Tibial artery (tissue), 4 donors: ENCODE results near the gene UBE2N.
"Not testable (repeated sequence)": the region's sequence is repeated elsewhere in the genome, so short reads cannot be mapped to it uniquely, and the experiment has no call there.

Experiments
- DNase-seq, 2 donors: peaks; one replicate each; pipeline ENCODE4 v3.0.0-alpha.2; 2019
- H3K27ac ChIP-seq, 2 donors: fragments of 200-600 bp; sonication (generic) in 1 of 2; 1 replicate in 1 of 2; 2 replicates in 1 of 2; pipeline ENCODE4 v1.5.1; 2018 to 2019; ENCODE audit warnings: mild to moderate bottlenecking in 1 of 2
- H3K27me3 ChIP-seq, 2 donors: fragments of 200-600 bp; sonication (generic) in 1 of 2; one replicate each; pipeline versions ENCODE4 v1.5.1 to v1.6.0; 2016 to 2019
- H3K36me3 ChIP-seq, 3 donors: fragments of 200-600 bp; sonication (generic) in 2 of 3; one replicate each; pipeline ENCODE4 v1.5.1; 2016 to 2019; ENCODE audit warnings: mild to moderate bottlenecking in 2 of 3
- H3K4me1 ChIP-seq, 4 donors: fragments of 200-600 bp; sonication (generic) in 2 of 4; 1 replicate in 3 of 4; 2 replicates in 1 of 4; pipeline ENCODE4 v1.5.1; 2016 to 2019
- H3K4me3 ChIP-seq, 2 donors: fragments of 200-600 bp; sonication (generic) in 1 of 2; 1 replicate in 1 of 2; 2 replicates in 1 of 2; pipeline ENCODE4 v1.5.1; 2018 to 2019; ENCODE audit warnings: mild to moderate bottlenecking in 2 of 2
- H3K9me3 ChIP-seq, 3 donors: fragments of 200-600 bp; sonication (generic) in 1 of 3; one replicate each; pipeline ENCODE4 v1.5.1; 2016 to 2019
- CTCF ChIP-seq, 2 experiments: fragments of 200-600 bp in 1 of 2; fragments of 450-650 bp in 1 of 2; IDR thresholded peaks; one replicate each; pipeline ENCODE4 v1.5.1; 2017 to 2019; ENCODE audit warnings: antibody characterized with exemption in 2 of 2, mild to moderate bottlenecking in 1 of 2, moderate library complexity in 1 of 2
- intact Hi-C: fragments of 100-400 bp; cut with DNase I; formaldehyde crosslinking; loops from one replicate; pipeline ENCODE4 v1.15.0; 2023; ENCODE audit warnings: low total_unique reads

UBE2N gene

GRCh38 chr12:93381161-93381975 lies 60.4 kb downstream of the UBE2N start:
- intact Hi-C loops: loop anchor here (10.0 kb wide), 1 partner anchor 257 kb away; no protein-coding TSS in a partner anchor
- peak overlapping the region; percentile 84 to 87 for H3K4me3 ChIP-seq
- H3K27me3 ChIP-seq: no peaks in the 10 kb centered on the region
- no peaks in the 10 kb centered on the region for H3K36me3 ChIP-seq
- TF ChIP-seq CTCF (IDR thresholded peaks at IDR 0.05): no peak
- no peaks in the 10 kb centered on the region for H3K9me3 ChIP-seq
- peak overlapping the region; percentile 93 to 96 for H3K27ac ChIP-seq
- peaks cover 0 to 67% (median 22%) of the 10 kb centered on the region in 4 donors for H3K4me1 ChIP-seq
- DNase-seq: no peak

GRCh38 chr12:93380480-93381121 lies 61.1 kb downstream of the UBE2N start:
- Histone ChIP-seq H3K4me1 (peaks cover 0 to 67% (median 27%) of the 10 kb centered on the region in 4 donors), H3K36me3 (no peaks in the 10 kb centered on the region), H3K27me3 (no peaks in the 10 kb centered on the region), H3K27ac (peak overlapping the region; percentile 93 to 96), H3K4me3 (peak overlapping the region; percentile 84 to 87), H3K9me3 (no peaks in the 10 kb centered on the region)
- DNase-seq: no peak
- intact Hi-C loops: loop anchor here (10.0 kb wide), 1 partner anchor 256 kb away; no protein-coding TSS in a partner anchor
- no peak for TF ChIP-seq CTCF (IDR thresholded peaks at IDR 0.05)

- Histone ChIP-seq H3K9me3 (no peaks in the 10 kb centered on the region), H3K36me3 (no peaks in the 10 kb centered on the region), H3K27me3 (no peaks in the 10 kb centered on the region), H3K27ac (peak overlapping the region; percentile 93 to 96), H3K4me3 (peak overlapping the region; percentile 84 to 87), H3K4me1 (peaks cover 0 to 60% (median 26%) of the 10 kb centered on the region in 4 donors)
- TF ChIP-seq CTCF (IDR thresholded peaks at IDR 0.05): no peak
- no peak for DNase-seq
- intact Hi-C loops: loop anchor here (5.0 to 10.0 kb wide), 2 partner anchors 138 to 255 kb away; no protein-coding TSS in a partner anchor
Measured at GRCh38 chr12:93379981-93380361, 61.8 kb downstream of the UBE2N start.

GRCh38 chr12:93379326-93379980 lies 62.3 kb downstream of the UBE2N start:
- Histone ChIP-seq H3K36me3 (no peaks in the 10 kb centered on the region), H3K9me3 (no peaks in the 10 kb centered on the region), H3K4me1 (peaks cover 0 to 56% (median 26%) of the 10 kb centered on the region in 4 donors), H3K27me3 (no peaks in the 10 kb centered on the region), H3K27ac (peak overlapping the region; percentile 93 to 96), H3K4me3 (peak overlapping the region; percentile 84 to 87)
- no peak for DNase-seq
- intact Hi-C loops: loop anchor here (5.0 kb wide), 1 partner anchor 137 kb away; no protein-coding TSS in a partner anchor
- no peak for TF ChIP-seq CTCF (IDR thresholded peaks at IDR 0.05)

GRCh38 chr12:93378998-93379325 lies 62.8 kb downstream of the UBE2N start:
- no peaks in the 10 kb centered on the region for H3K36me3 ChIP-seq
- H3K27me3 ChIP-seq: no peaks in the 10 kb centered on the region
- DNase-seq: no peak
- intact Hi-C loops: loop anchor here (5.0 kb wide), 1 partner anchor 137 kb away; no protein-coding TSS in a partner anchor
- no peaks in the 10 kb centered on the region for H3K9me3 ChIP-seq
- no peak for TF ChIP-seq CTCF (IDR thresholded peaks at IDR 0.05)
- peak overlapping the region; percentile 84 to 87 for H3K4me3 ChIP-seq
- H3K4me1 ChIP-seq: peaks cover 0 to 51% (median 27%) of the 10 kb centered on the region in 4 donors
- peak overlapping the region; percentile 93 to 96 for H3K27ac ChIP-seq

GRCh38 chr12:93378196-93378997 lies 63.4 kb downstream of the UBE2N start:
- Histone ChIP-seq H3K4me1 (peaks cover 0 to 45% (median 27%) of the 10 kb centered on the region in 4 donors), H3K4me3 (peak overlapping the region; percentile 84 to 87), H3K27ac (peak overlapping the region; percentile 93 to 96)
- intact Hi-C loops: loop anchor here (5.0 kb wide), 1 partner anchor 136 kb away; no protein-coding TSS in a partner anchor
- not testable (repeated sequence) for H3K9me3 ChIP-seq, H3K27me3 ChIP-seq, H3K36me3 ChIP-seq
- DNase-seq: peak; percentile 51 to 73
